HepG2 (cell line): ENCODE measurements around the gene SPATA25. TPM values are rescaled to one million over a fixed set of nuclear protein-coding genes. Genes with fewer than 3 reads are reported as not detected.

ENCODE experiments used
- CENPX ChIP-seq: sonication (generic); formaldehyde crosslinking; IDR thresholded peaks from 2 replicates; pipeline ENCODE4 v1.9.0; 2021; ENCODE audit warnings: mild to moderate bottlenecking, missing genetic modification reagents, moderate library complexity
- GATAD1 ChIP-seq: IDR thresholded peaks from 2 replicates; pipeline ENCODE4 v1.6.1; 2016; ENCODE audit warnings: missing genetic modification reagents, missing compliant biosample characterization
- KDM3A ChIP-seq: IDR thresholded peaks from 2 replicates; pipeline ENCODE4 v1.6.1; 2018; ENCODE audit warnings: low read depth, missing compliant biosample characterization
- NBN ChIP-seq: fragments of 450-650 bp; conservative IDR thresholded peaks from 2 replicates; pipeline ENCODE4 v1.6.1; 2017
- NFE2 ChIP-seq: sonication (generic); formaldehyde crosslinking; IDR thresholded peaks from 2 replicates; pipeline ENCODE4 v1.4.0; 2020; ENCODE audit warnings: missing genetic modification reagents
- NR3C1 ChIP-seq: sonication (generic); formaldehyde crosslinking; IDR thresholded peaks from 2 replicates; pipeline ENCODE4 v1.4.0; 2020; ENCODE audit warnings: missing genetic modification reagents
- PRMT3 ChIP-seq: sonication (generic); formaldehyde crosslinking; IDR thresholded peaks from 2 replicates; pipeline ENCODE4 v1.8.1; 2022; ENCODE audit warnings: low read depth, mild to moderate bottlenecking, moderate library complexity, missing genetic modification reagents, borderline replicate concordance
- TEAD3 ChIP-seq: optimal IDR thresholded peaks from 2 replicates; pipeline ENCODE3; 2016; ENCODE audit warnings: borderline replicate concordance
- TOPORS ChIP-seq: sonication (generic); formaldehyde crosslinking; IDR thresholded peaks from 2 replicates; pipeline ENCODE4 v1.8.0; 2023; ENCODE audit warnings: mild to moderate bottlenecking, missing genetic modification reagents
- ZNF234 ChIP-seq: sonication (generic); formaldehyde crosslinking; conservative IDR thresholded peaks from 2 replicates; pipeline ENCODE4 v1.5.1; 2020; ENCODE audit warnings: mild to moderate bottlenecking, missing genetic modification reagents
- ZNF282 ChIP-seq: fragments of 450-650 bp; IDR thresholded peaks from 2 replicates; pipeline ENCODE4 v1.6.1; 2018; ENCODE audit not compliant: partially characterized antibody
- ZNF652 ChIP-seq: IDR thresholded peaks from 2 replicates; pipeline ENCODE4 v1.6.1; 2016; ENCODE audit warnings: low read depth, borderline replicate concordance
- polyA plus RNA-seq, 8 experiments: library from polyadenylated mRNA; depleted of rRNA in 3 of 8; stranded (reverse) in 7 of 8; unstranded in 1 of 8; fragments of >200 nt; fragmentation: Illumina TruSeq in 4 of 8; extraction: Trizol in 4 of 8; gene quantifications; 2 replicates each; pipeline versions ENCODE4 v1.2.1 to v1.2.3, GENCODE V29; 2011 to 2016; ENCODE audit warnings: low read depth in 4 of 8, missing spikeins in 1 of 8, mixed read lengths in 1 of 8; ENCODE audit not compliant: insufficient read depth in 1 of 8
- total RNA-seq, 5 experiments: library from RNA; depleted of rRNA; stranded (reverse); fragments of >200 nt; fragmentation: Illumina TruSeq; extraction: Trizol; gene quantifications; 2 replicates each; pipeline ENCODE4 v1.2.3, GENCODE V29; 2016; ENCODE audit warnings: low read depth in 1 of 5
- TF ChIP-seq, protein P1 (sequence below): sonication (generic); formaldehyde crosslinking; IDR thresholded peaks from 2 replicates; pipeline ENCODE4 v1.8.0; 2022; ENCODE audit warnings: mild to moderate bottlenecking, missing genetic modification reagents, moderate library complexity
- TF ChIP-seq, protein P2 (sequence below): sonication (generic); formaldehyde crosslinking; IDR thresholded peaks from 2 replicates; pipeline ENCODE4 v1.4.0; 2020; ENCODE audit warnings: missing genetic modification reagents, borderline replicate concordance
- TF ChIP-seq, protein P3 (sequence below), 2 experiments: sonication (generic) in 1 of 2; formaldehyde crosslinking in 1 of 2; IDR thresholded peaks; 2 replicates each; pipeline versions ENCODE4 v1.5.1 to v1.6.1; 2011 to 2020; ENCODE audit warnings: borderline replicate concordance in 1 of 2, low read depth in 1 of 2, low read length in 1 of 2, mild to moderate bottlenecking in 1 of 2, missing genetic modification reagents in 1 of 2, moderate library complexity in 1 of 2
- TF ChIP-seq, protein P4 (sequence below): sonication (generic); formaldehyde crosslinking; IDR thresholded peaks from 2 replicates; pipeline ENCODE4 v1.4.0; 2020; ENCODE audit warnings: mild to moderate bottlenecking, missing genetic modification reagents
- TF ChIP-seq, protein P5 (sequence below): sonication (generic); formaldehyde crosslinking; IDR thresholded peaks from 2 replicates; pipeline ENCODE4 v1.4.0; 2020; ENCODE audit warnings: missing genetic modification reagents

The SPATA25 gene
- total and polyA plus RNA-seq, 2 of the 13 experiments (the other 11 are each of a cell fraction or from before 2014, with no cell fraction given): 4.8 to 7.6 TPM

DNA sequence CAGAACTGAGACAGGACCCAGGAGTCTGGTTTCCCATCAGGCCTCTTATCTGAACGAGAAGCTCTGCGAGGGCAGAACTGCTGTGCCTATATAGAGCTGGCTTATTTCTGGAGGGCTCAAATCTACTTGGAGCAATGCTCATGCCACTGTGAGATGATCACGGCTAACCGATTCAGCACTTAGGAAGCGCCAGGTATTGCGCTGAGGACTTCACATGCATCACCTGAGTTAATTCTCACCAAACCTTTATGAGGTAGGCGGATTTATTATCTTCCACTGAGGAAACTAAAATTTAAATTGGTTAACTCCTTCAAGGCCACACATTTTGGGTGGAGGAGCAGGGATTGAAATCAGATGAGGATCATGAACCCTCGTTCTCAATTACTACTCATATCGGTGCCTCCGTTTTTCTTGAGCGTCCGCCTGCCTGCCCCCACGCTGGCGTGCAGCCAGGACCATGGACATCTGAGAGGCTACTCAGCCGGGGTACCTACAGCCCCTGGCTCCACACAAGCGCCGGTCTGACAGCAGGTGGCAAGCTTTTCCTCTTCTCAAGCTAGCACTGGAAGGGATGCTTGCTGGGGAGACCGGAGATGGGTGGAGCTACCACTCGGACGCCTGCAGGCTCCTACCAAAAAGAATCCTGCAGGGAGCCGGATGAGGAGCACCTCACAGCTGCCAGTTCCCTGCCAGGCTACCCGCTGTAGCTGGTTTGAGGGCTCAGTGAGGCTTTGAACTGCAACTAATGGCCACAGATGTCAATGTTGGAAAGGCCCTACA, 46.0 kb upstream of the SPATA25 start (continued):
- TF ChIP-seq TOPORS (CRISPR knock-in tag) (no peak), ZNF282 (no peak), CENPX (CRISPR knock-in tag) (no peak), NBN (no peak), GATAD1 (CRISPR knock-in tag) (no peak; the same call in 1 of the 2 replicates), TEAD3 (CRISPR knock-in tag) (peak; percentile 65), ZNF652 (CRISPR knock-in tag) (peak; percentile 82), ZNF234 (CRISPR knock-in tag) (no peak), KDM3A (CRISPR knock-in tag) (peak; percentile 69; the same call in 1 of the 2 replicates), NFE2 (CRISPR knock-in tag) (0 out of 2 replicates have a peak, but pooled peaks have one; percentile 1), PRMT3 (no peak), NR3C1 (CRISPR knock-in tag) (no peak)
- TF ChIP-seq, protein P1, sequence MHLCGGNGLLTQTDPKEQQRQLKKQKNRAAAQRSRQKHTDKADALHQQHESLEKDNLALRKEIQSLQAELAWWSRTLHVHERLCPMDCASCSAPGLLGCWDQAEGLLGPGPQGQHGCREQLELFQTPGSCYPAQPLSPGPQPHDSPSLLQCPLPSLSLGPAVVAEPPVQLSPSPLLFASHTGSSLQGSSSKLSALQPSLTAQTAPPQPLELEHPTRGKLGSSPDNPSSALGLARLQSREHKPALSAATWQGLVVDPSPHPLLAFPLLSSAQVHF (CRISPR knock-in tag): no peak
- TF ChIP-seq, protein P2, sequence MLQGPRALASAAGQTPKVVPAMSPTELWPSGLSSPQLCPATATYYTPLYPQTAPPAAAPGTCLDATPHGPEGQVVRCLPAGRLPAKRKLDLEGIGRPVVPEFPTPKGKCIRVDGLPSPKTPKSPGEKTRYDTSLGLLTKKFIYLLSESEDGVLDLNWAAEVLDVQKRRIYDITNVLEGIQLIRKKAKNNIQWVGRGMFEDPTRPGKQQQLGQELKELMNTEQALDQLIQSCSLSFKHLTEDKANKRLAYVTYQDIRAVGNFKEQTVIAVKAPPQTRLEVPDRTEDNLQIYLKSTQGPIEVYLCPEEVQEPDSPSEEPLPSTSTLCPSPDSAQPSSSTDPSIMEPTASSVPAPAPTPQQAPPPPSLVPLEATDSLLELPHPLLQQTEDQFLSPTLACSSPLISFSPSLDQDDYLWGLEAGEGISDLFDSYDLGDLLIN (CRISPR knock-in tag): 0 out of 2 replicates have a peak, but pooled peaks have one; percentile 38
- TF ChIP-seq, protein P3, sequence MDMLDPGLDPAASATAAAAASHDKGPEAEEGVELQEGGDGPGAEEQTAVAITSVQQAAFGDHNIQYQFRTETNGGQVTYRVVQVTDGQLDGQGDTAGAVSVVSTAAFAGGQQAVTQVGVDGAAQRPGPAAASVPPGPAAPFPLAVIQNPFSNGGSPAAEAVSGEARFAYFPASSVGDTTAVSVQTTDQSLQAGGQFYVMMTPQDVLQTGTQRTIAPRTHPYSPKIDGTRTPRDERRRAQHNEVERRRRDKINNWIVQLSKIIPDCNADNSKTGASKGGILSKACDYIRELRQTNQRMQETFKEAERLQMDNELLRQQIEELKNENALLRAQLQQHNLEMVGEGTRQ (IDR thresholded peaks at IDR 0.05; ENCODE audit: low read depth, low read length): no peak
- TF ChIP-seq, protein P3 (CRISPR knock-in tag; IDR thresholded peaks at IDR 0.05; ENCODE audit: borderline replicate concordance): no peak
- TF ChIP-seq, protein P4, sequence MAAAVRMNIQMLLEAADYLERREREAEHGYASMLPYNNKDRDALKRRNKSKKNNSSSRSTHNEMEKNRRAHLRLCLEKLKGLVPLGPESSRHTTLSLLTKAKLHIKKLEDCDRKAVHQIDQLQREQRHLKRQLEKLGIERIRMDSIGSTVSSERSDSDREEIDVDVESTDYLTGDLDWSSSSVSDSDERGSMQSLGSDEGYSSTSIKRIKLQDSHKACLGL: no peak
- TF ChIP-seq, protein P5, sequence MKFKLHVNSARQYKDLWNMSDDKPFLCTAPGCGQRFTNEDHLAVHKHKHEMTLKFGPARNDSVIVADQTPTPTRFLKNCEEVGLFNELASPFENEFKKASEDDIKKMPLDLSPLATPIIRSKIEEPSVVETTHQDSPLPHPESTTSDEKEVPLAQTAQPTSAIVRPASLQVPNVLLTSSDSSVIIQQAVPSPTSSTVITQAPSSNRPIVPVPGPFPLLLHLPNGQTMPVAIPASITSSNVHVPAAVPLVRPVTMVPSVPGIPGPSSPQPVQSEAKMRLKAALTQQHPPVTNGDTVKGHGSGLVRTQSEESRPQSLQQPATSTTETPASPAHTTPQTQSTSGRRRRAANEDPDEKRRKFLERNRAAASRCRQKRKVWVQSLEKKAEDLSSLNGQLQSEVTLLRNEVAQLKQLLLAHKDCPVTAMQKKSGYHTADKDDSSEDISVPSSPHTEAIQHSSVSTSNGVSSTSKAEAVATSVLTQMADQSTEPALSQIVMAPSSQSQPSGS (CRISPR knock-in tag): peak; percentile 58
